Fibroblast of the aortic adventitia (primary cell): ENCODE data around the gene TBX3. TPM values are rescaled to one million over a fixed set of nuclear protein-coding genes. Genes with fewer than 3 reads are reported as not detected.

ENCODE experiments used
- DNase-seq: peaks from one replicate; pipeline ENCODE4 v3.0.0-alpha.2; 2010; ENCODE audit warnings: low read depth
- H3K4me3 ChIP-seq: 2 replicates; pipeline ENCODE4 v1.5.1; 2011; ENCODE audit warnings: low read depth, mild to moderate bottlenecking, control low read depth, low read length, moderate library complexity
- total RNA-seq: library from RNA; depleted of rRNA; stranded (reverse); fragments of >200 nt; gene quantifications from 2 replicates; pipeline ENCODE4 v1.2.3, GENCODE V29; 2012; ENCODE audit warnings: low replicate concordance
- TF ChIP-seq, protein P1 (sequence below): IDR thresholded peaks from 2 replicates; pipeline ENCODE4 v1.5.1; 2011; ENCODE audit warnings: mild to moderate bottlenecking, low read length, control low read depth, inconsistent platforms; ENCODE audit not compliant: insufficient read depth

The TBX3 gene
- total RNA-seq, 1 donor: 5.7 TPM

- no peak for DNase-seq
- TF ChIP-seq, protein P1, sequence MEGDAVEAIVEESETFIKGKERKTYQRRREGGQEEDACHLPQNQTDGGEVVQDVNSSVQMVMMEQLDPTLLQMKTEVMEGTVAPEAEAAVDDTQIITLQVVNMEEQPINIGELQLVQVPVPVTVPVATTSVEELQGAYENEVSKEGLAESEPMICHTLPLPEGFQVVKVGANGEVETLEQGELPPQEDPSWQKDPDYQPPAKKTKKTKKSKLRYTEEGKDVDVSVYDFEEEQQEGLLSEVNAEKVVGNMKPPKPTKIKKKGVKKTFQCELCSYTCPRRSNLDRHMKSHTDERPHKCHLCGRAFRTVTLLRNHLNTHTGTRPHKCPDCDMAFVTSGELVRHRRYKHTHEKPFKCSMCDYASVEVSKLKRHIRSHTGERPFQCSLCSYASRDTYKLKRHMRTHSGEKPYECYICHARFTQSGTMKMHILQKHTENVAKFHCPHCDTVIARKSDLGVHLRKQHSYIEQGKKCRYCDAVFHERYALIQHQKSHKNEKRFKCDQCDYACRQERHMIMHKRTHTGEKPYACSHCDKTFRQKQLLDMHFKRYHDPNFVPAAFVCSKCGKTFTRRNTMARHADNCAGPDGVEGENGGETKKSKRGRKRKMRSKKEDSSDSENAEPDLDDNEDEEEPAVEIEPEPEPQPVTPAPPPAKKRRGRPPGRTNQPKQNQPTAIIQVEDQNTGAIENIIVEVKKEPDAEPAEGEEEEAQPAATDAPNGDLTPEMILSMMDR: no peak
- no peak overlapping the region for H3K4me3 ChIP-seq
These were observed 18.5 kb upstream of the TBX3 start for GRCh38 chr12:114702462-114702861.

DNA sequence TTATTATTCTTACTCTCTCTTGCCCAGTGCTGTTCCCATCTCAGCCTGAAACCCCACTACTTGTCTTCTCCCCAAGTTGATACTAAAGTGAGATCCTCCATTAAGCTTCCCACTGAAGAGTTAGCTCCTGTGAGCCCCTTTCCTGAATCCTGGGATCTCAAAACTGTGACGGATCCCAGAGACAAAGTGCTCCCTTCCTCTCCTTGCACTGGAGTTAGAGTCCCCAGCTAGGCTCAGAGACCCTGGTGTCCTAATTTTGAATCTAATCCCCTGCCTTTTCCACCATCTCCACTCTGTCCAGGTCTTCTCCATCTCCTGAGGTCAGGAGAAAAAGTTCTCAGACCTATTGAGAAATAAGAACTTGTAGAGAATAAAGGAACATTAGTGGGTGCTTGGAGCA is 17.6 kb upstream of the TBX3 start:
- no peak overlapping the region for H3K4me3 ChIP-seq
- TF ChIP-seq, protein P1: no peak
- no peak for DNase-seq

GRCh38 chr12:114701104-114701414 is 17.1 kb upstream of the TBX3 start:
- DNase-seq: no peak
- H3K4me3 ChIP-seq: no peak overlapping the region

DNA sequence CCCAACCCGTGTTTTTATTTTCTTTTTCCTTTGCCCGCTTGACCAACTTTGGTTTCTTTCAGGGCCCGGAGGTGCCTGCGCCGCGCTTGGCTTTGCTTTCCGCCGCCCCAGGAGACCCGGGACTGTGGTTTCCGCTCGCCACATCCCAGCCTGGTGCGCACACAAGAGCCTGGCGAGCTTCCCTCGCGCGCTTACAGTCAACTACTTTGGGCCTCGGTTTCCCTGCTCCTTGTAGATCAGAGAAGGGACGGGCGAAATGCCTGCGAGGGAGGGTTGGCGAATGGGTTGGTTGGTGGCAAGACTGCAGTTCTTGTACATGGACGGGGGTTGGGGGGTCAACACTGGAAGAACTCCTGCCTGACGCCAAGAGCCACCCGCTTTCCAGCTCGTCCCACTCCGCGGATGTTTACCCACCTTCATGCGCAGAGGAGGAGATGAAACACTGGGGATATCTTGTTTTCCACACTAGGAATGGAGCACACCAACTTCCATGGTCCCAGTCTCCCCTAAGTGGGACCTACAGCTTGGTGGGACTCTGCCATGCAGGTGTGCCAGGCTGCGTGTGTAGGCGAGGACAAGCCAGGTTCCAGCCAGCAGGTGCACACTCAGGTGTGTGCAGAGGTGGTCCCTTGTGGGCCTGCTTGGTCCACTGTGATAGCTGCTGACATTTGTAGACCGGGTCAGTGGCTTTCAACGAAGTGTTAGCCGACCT is 16.6 kb upstream of the TBX3 start:
- DNase-seq: no peak
- no peak overlapping the region for H3K4me3 ChIP-seq
- TF ChIP-seq, protein P1: no peak

More at GRCh38 chr12:114701104-114701414, 17.1 kb upstream of the TBX3 start:
- TF ChIP-seq, protein P1: no peak

DNA sequence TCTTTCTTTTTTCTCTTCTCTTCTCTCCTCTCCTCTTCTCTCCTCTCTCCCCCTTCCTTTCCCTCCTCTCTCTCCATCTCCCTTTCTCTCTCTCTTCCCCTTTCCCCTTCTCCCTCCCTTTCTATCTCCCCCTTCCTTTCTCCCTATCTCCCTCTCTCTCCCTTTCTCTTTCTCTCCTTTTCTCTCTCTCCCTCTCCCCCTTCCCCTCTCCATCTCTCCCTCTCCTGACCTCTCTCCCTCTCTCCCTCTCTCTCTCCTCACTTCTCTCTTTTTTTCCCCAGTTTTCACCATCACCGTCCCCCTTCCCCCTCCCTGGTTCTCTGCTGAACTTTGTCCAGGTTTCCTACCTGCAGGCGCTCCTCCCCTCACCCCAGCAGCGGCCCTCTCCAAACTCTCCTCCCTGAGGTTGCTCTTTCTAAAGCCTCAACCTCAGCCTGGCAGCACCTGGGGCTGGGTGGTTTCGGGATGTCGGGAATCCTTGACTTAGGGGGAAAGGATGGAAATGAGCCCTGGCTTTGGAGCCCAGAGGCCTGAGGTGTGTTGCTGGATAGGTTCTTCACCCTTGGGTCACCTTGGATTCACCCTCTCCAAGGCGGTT is 14.7 kb upstream of the TBX3 start:
- no peak for DNase-seq
- TF ChIP-seq, protein P1: no peak
- no peak overlapping the region for H3K4me3 ChIP-seq

DNA sequence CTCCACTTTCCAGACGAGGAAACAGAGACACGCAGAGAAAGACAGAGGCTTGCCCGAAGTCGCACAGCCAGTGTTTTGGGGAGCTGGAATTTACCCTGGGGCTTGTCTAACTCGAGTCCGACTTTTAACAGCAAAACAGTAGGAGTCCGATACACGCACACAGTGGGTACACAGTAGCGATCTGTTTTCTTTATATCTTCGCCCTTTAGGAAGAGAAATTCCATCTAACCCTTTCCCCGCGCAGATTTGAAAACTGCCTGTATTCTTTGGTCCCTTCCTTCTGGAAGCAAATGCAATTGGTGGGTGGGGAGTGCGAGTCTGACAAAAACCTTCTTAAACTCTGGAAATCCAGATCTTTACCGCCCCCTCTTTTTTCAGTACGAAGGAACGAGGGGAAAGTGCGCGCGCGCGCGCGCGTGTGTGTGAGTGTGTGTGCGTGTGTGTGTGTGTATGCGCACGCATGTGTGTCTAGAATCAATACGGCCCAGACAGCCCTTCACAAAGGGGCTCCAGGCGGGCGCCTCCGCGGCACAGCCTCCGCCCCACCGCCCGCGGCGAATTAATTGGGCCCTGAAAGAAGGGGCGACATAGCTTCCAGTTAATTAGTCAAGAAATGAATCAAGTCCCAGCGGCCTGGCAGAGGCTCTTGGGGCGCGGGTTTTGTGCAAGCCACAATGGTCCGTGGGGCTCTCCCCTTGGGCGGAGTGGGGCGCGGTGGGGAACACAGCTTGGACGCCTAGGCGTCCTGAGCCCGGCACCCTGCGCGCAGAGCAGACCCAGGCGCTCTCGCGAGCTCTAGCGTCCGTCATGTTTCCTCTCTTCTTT is 14.0 kb upstream of the TBX3 start:
- TF ChIP-seq, protein P1: no peak
- peak; percentile 23 for DNase-seq
- H3K4me3 ChIP-seq: peak overlapping the region; percentile 43
